GM12878 (cell line): ENCODE results near the gene ABCC1. TPM values are rescaled to one million over a fixed set of nuclear protein-coding genes. Genes with fewer than 3 reads are reported as not detected.

Experiments used
- ATAC-seq: fragments of 200-7000 bp; cut with Tn5 transposase; 3 replicates; pipeline ENCODE4 v1.9.1; 2020; ENCODE audit warnings: mild to moderate bottlenecking, moderate library complexity
- BruUV-seq: library from RNA; stranded (reverse); fragments of 400-500 nt; replicated peaks from 2 replicates; lab custom pipeline; 2021; lab: Mats Ljungman, UMichigan
- CTCF ChIA-PET: fragments of 300-600 bp; sonication (Branson Sonifier 250); formaldehyde crosslinking; extraction: SDS; loops from one replicate; lab custom pipeline; 2021; ENCODE audit warnings: inconsistent platforms; lab: Yijun Ruan, JAX
- POLR2A ChIA-PET: fragments of 350-600 bp; formaldehyde crosslinking; extraction: SDS; loops from one replicate; lab custom pipeline; 2021; ENCODE audit warnings: inconsistent platforms; lab: Charles Lee
- RAD21 ChIA-PET: fragments of 300-600 bp; sonication (Branson Sonifier 250); formaldehyde crosslinking; loops from one replicate; lab custom pipeline; 2023; ENCODE audit warnings: antibody characterized with exemption; ENCODE audit not compliant: unreplicated experiment; lab: Charles Lee
- SMC1A ChIA-PET: fragments of 300-600 bp; sonication (Branson Sonifier 250); formaldehyde crosslinking; loops from one replicate; lab custom pipeline; 2023; ENCODE audit not compliant: unreplicated experiment, uncharacterized antibody; lab: Charles Lee
- DNase-seq: peaks from one replicate; pipeline ENCODE4 v3.0.0-alpha.2; 2011; ENCODE audit warnings: low read depth, low spot score
- FAIRE-seq: peaks from 3 replicates; lab custom pipeline; 2011; peaks lifted over from hg19 to GRCh38; lab: Jason Lieb, UNC
- H2AFZ ChIP-seq: 2 replicates; pipeline ENCODE4 v1.6.0; 2011; ENCODE audit warnings: low read depth, low read length, control low read depth; ENCODE audit not compliant: control insufficient read depth
- H3K27ac ChIP-seq: 2 replicates; pipeline ENCODE4 v1.5.1; 2011; ENCODE audit warnings: control low read depth; ENCODE audit not compliant: control insufficient read depth, insufficient read depth
- H3K27me3 ChIP-seq, 2 experiments: replicated peaks in 1 of 2; 2 replicates each; pipeline versions ENCODE4 v1.6.0 to v1.6.1; 2011; ENCODE audit warnings: low read length in 1 of 2; ENCODE audit not compliant: control insufficient read depth in 2 of 2, insufficient read depth in 2 of 2
- H3K36me3 ChIP-seq, 2 experiments: 2 replicates each; pipeline ENCODE4 v1.5.1; 2011; ENCODE audit warnings: low read length in 1 of 2; ENCODE audit not compliant: control insufficient read depth in 2 of 2, insufficient read depth in 2 of 2
- H3K4me1 ChIP-seq: 2 replicates; pipeline ENCODE4 v1.6.1; 2011; ENCODE audit warnings: mild to moderate bottlenecking, low read length, moderate library complexity, mixed read lengths; ENCODE audit not compliant: control insufficient read depth, insufficient read depth
- H3K4me2 ChIP-seq: 2 replicates; pipeline ENCODE4 v1.6.0; 2011; ENCODE audit warnings: control low read depth; ENCODE audit not compliant: control insufficient read depth, insufficient read depth
- H3K4me3 ChIP-seq: fragments of 200-600 bp; sonication (generic); 2 replicates; pipeline ENCODE4 v1.5.1; 2016
- H3K79me2 ChIP-seq: 2 replicates; pipeline ENCODE4 v1.6.0; 2011; ENCODE audit warnings: low read length; ENCODE audit not compliant: control insufficient read depth, insufficient read depth
- H3K9ac ChIP-seq: 2 replicates; pipeline ENCODE4 v1.8.0; 2011; ENCODE audit warnings: low read length, control low read depth, mixed read lengths; ENCODE audit not compliant: control insufficient read depth, insufficient read depth
- H3K9me3 ChIP-seq: replicated peaks from 3 replicates; pipeline ENCODE4 v1.5.1; 2011; ENCODE audit warnings: mild to moderate bottlenecking, low read length; ENCODE audit not compliant: control insufficient read depth, insufficient read depth
- H4K20me1 ChIP-seq: 2 replicates; pipeline ENCODE4 v1.6.0; 2011; ENCODE audit not compliant: control insufficient read depth, insufficient read depth
- ATF7 ChIP-seq: fragments of 450-650 bp; IDR thresholded peaks from 2 replicates; pipeline ENCODE4 v1.6.1; 2016; ENCODE audit warnings: low read depth, mild to moderate bottlenecking
- NFYA ChIP-seq: IDR thresholded peaks from 2 replicates; pipeline ENCODE4 v1.6.1; 2011; ENCODE audit warnings: low read depth, mild to moderate bottlenecking, low read length, improper control_type of control experiment, borderline replicate concordance
- SMAD1 ChIP-seq: fragments of 450-650 bp; IDR thresholded peaks from 2 replicates; pipeline ENCODE4 v1.6.1; 2018; ENCODE audit warnings: mild to moderate bottlenecking, low read depth; ENCODE audit not compliant: partially characterized antibody
- TCF7 ChIP-seq: IDR thresholded peaks from 2 replicates; pipeline ENCODE4 v1.6.1; 2014; ENCODE audit warnings: antibody characterized with exemption, borderline replicate concordance
- USF2 ChIP-seq: IDR thresholded peaks from 2 replicates; pipeline ENCODE4 v1.6.1; 2011; ENCODE audit warnings: low read depth, low read length, improper control_type of control experiment, borderline replicate concordance
- WGBS: methylation state at CpG from one replicate; pipeline ENCODE4 v1.1.6; 2016; ENCODE audit warnings: low lambda C conversion rate; ENCODE audit not compliant: insufficient replicate concordance, insufficient coverage; ENCODE audit errors: missing lambda C conversion rate; 5-methylcytosine and 5-hydroxymethylcytosine counted together
- in situ Hi-C: fragments of 300-500 bp; cut with MboI; formaldehyde crosslinking; loops from 9 replicates; pipeline ENCODE4 v1.14.3; 2018; ENCODE audit warnings: mixed read lengths
- intact Hi-C: fragments of 100-400 bp; cut with micrococcal nuclease; formaldehyde crosslinking; loops from one replicate; pipeline ENCODE4 v1.14.2; 2022; ENCODE audit not compliant: unreplicated experiment
- polyA plus RNA-seq, 11 experiments: library from polyadenylated mRNA; depleted of rRNA in 4 of 11; unstranded in 6 of 11; stranded (reverse) in 5 of 11; fragments of >200 nt; fragmentation: Nextera tagmentation in 4 of 11; fragmentation: Illumina TruSeq in 1 of 11; extraction: Ambion mirVana in 4 of 11; extraction: Trizol in 1 of 11; gene quantifications; 1 replicate in 1 of 11; 2 replicates in 10 of 11; pipeline versions ENCODE4 v1.2.1 to v1.2.3, GENCODE V29; 2011 to 2016; ENCODE audit warnings: inconsistent platforms in 2 of 11, missing spikeins in 2 of 11, low read depth in 1 of 11
- total RNA-seq, 4 experiments: library from RNA; depleted of rRNA in 3 of 4; stranded (reverse); fragments of >200 nt in 3 of 4; fragmentation: Illumina TruSeq in 1 of 4; extraction: Trizol in 1 of 4; gene quantifications; 2 replicates each; pipeline versions ENCODE4 v1.2.1 to v1.2.3, GENCODE V29; 2013 to 2021
- TF ChIP-seq, protein P1 (sequence below): fragments of 150-350 bp; IDR thresholded peaks from 2 replicates; pipeline ENCODE4 v1.6.1; 2016; ENCODE audit warnings: low read depth, low read length
- TF ChIP-seq, protein P2 (sequence below): fragments of 450-650 bp; IDR thresholded peaks from 2 replicates; pipeline ENCODE4 v1.6.1; 2018; ENCODE audit warnings: mild to moderate bottlenecking, low read depth, moderate library complexity; ENCODE audit not compliant: partially characterized antibody
- TF ChIP-seq, protein P3 (sequence below): fragments of 450-650 bp; formaldehyde crosslinking; IDR thresholded peaks from 2 replicates; pipeline ENCODE4 v1.4.0; 2022; ENCODE audit warnings: mild to moderate bottlenecking, moderate library complexity

The ABCC1 gene
- total and polyA plus RNA-seq, 10 of the 15 experiments (the other 5 are each of a cell fraction or from before 2014, with no cell fraction given): 3.2 to 44.6 (median 14.5) TPM

- intact Hi-C loops (no loop called here), in situ Hi-C loops (no loop called here)
- CTCF ChIA-PET: interaction anchor here (0.6 kb wide), 1 partner anchor 309 kb away, joined by 3 read pairs; no protein-coding TSS in a partner anchor
- FAIRE-seq (no peak), ATAC-seq (no peak), DNase-seq (no peak)
- H3K4me2 ChIP-seq: no peak overlapping the region
- no peaks in the 10 kb centered on the region for H3K79me2 ChIP-seq
- no peaks in the 10 kb centered on the region for H4K20me1 ChIP-seq
- H3K27ac ChIP-seq: no peak overlapping the region
- RAD21 ChIA-PET: interaction anchor here (0.7 kb wide), 1 partner anchor 15 kb away, joined by 3 read pairs; no protein-coding TSS in a partner anchor
- H2AFZ ChIP-seq: no peak overlapping the region
- H3K4me3 ChIP-seq: no peak overlapping the region
- H3K4me1 ChIP-seq: no peaks in the 10 kb centered on the region
- H3K9me3 ChIP-seq: no peaks in the 10 kb centered on the region
- SMC1A ChIA-PET: no interaction called here
- POLR2A ChIA-PET: no interaction called here
- TF ChIP-seq, protein P1, sequence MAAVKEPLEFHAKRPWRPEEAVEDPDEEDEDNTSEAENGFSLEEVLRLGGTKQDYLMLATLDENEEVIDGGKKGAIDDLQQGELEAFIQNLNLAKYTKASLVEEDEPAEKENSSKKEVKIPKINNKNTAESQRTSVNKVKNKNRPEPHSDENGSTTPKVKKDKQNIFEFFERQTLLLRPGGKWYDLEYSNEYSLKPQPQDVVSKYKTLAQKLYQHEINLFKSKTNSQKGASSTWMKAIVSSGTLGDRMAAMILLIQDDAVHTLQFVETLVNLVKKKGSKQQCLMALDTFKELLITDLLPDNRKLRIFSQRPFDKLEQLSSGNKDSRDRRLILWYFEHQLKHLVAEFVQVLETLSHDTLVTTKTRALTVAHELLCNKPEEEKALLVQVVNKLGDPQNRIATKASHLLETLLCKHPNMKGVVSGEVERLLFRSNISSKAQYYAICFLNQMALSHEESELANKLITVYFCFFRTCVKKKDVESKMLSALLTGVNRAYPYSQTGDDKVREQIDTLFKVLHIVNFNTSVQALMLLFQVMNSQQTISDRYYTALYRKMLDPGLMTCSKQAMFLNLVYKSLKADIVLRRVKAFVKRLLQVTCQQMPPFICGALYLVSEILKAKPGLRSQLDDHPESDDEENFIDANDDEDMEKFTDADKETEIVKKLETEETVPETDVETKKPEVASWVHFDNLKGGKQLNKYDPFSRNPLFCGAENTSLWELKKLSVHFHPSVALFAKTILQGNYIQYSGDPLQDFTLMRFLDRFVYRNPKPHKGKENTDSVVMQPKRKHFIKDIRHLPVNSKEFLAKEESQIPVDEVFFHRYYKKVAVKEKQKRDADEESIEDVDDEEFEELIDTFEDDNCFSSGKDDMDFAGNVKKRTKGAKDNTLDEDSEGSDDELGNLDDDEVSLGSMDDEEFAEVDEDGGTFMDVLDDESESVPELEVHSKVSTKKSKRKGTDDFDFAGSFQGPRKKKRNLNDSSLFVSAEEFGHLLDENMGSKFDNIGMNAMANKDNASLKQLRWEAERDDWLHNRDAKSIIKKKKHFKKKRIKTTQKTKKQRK: no peak
- TF ChIP-seq TCF7: no peak
- TF ChIP-seq, protein P2, sequence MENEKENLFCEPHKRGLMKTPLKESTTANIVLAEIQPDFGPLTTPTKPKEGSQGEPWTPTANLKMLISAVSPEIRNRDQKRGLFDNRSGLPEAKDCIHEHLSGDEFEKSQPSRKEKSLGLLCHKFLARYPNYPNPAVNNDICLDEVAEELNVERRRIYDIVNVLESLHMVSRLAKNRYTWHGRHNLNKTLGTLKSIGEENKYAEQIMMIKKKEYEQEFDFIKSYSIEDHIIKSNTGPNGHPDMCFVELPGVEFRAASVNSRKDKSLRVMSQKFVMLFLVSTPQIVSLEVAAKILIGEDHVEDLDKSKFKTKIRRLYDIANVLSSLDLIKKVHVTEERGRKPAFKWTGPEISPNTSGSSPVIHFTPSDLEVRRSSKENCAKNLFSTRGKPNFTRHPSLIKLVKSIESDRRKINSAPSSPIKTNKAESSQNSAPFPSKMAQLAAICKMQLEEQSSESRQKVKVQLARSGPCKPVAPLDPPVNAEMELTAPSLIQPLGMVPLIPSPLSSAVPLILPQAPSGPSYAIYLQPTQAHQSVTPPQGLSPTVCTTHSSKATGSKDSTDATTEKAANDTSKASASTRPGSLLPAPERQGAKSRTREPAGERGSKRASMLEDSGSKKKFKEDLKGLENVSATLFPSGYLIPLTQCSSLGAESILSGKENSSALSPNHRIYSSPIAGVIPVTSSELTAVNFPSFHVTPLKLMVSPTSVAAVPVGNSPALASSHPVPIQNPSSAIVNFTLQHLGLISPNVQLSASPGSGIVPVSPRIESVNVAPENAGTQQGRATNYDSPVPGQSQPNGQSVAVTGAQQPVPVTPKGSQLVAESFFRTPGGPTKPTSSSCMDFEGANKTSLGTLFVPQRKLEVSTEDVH: no peak
- TF ChIP-seq, protein P3, sequence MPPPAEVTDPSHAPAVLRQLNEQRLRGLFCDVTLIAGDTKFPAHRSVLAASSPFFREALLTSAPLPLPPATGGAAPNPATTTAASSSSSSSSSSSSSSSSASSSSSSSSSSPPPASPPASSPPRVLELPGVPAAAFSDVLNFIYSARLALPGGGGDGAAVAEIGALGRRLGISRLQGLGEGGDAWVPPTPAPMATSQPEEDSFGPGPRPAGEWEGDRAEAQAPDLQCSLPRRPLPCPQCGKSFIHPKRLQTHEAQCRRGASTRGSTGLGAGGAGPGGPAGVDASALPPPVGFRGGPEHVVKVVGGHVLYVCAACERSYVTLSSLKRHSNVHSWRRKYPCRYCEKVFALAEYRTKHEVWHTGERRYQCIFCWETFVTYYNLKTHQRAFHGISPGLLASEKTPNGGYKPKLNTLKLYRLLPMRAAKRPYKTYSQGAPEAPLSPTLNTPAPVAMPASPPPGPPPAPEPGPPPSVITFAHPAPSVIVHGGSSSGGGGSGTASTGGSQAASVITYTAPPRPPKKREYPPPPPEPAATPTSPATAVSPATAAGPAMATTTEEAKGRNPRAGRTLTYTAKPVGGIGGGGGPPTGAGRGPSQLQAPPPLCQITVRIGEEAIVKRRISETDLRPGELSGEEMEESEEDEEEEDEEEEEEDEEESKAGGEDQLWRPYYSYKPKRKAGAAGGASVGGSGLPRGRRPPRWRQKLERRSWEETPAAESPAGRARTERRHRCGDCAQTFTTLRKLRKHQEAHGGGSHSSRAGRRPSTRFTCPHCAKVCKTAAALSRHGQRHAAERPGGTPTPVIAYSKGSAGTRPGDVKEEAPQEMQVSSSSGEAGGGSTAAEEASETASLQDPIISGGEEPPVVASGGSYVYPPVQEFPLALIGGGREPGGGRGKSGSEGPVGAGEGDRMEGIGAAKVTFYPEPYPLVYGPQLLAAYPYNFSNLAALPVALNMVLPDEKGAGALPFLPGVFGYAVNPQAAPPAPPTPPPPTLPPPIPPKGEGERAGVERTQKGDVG: no peak
- no peak for TF ChIP-seq SMAD1
- TF ChIP-seq USF2: no peak
- TF ChIP-seq NFYA: no peak
- no peak for TF ChIP-seq ATF7
- 98% methylated on average over 15 of the region's 15 CpGs for WGBS
- no peak overlapping the region for H3K9ac ChIP-seq
- H3K36me3 ChIP-seq: peaks cover 13 to 52% of the 10 kb centered on the region in 2 experiments
- BruUV-seq: no TSS peak
- no peaks in the 10 kb centered on the region for H3K27me3 ChIP-seq
Measured at GRCh38 chr16:16131659-16132058, 182.2 kb downstream of the ABCC1 start.
